Activated CD4-positive, CD25-positive, alpha-beta regulatory T cell treated with anti-CD3 and anti-CD28 coated beads, Interleukin-2, amount 50 U/mL, for 24 hours (primary cell): ENCODE data around the gene AKAP6.
"Not testable (repeated sequence)": the region's sequence is repeated elsewhere in the genome, so short reads cannot be mapped to it uniquely, and the experiment has no call there.

Source experiments
- ATAC-seq, 2 donors: fragments of 150-1000 bp; cut with Tn5 transposase; one replicate each; pipeline ENCODE4 v1.10.0; 2021; ENCODE audit warnings: mild to moderate bottlenecking in 1 of 2, moderate library complexity in 1 of 2

The AKAP6 gene

GRCh38 chr14:32447371-32447770, 118.3 kb downstream of the AKAP6 start:
- no peak for ATAC-seq

- ATAC-seq = no peak
Observed at GRCh38 chr14:32449648-32450047, 120.5 kb downstream of the AKAP6 start.

- ATAC-seq = no peak
Observed at GRCh38 chr14:32450919-32451675, 122.0 kb downstream of the AKAP6 start.

GRCh38 chr14:32453857-32454810, 125.0 kb downstream of the AKAP6 start:
- ATAC-seq = no peak

GRCh38 chr14:32457213-32457920, 128.3 kb downstream of the AKAP6 start:
- no peak for ATAC-seq

- ATAC-seq = no peak
Observed at GRCh38 chr14:32458720-32459119, 129.6 kb downstream of the AKAP6 start.

GRCh38 chr14:32460267-32460666, 131.2 kb downstream of the AKAP6 start:
- ATAC-seq = no peak

GRCh38 chr14:32462553-32462952, 133.5 kb downstream of the AKAP6 start:
- ATAC-seq = not testable (repeated sequence)

- no peak for ATAC-seq
Observed at GRCh38 chr14:32468955-32469354, 139.9 kb downstream of the AKAP6 start.

GRCh38 chr14:32469388-32470160, 140.5 kb downstream of the AKAP6 start:
- no peak for ATAC-seq

GRCh38 chr14:32470161-32470715, 141.1 kb downstream of the AKAP6 start:
- no peak for ATAC-seq

- no peak for ATAC-seq
Observed at GRCh38 chr14:32471181-32471580, 142.1 kb downstream of the AKAP6 start.

- no peak for ATAC-seq
Observed at GRCh38 chr14:32472076-32472475, 143.0 kb downstream of the AKAP6 start.

GRCh38 chr14:32472512-32473463, 143.7 kb downstream of the AKAP6 start:
- no peak for ATAC-seq

GRCh38 chr14:32473464-32473855, 144.4 kb downstream of the AKAP6 start:
- no peak for ATAC-seq

GRCh38 chr14:32474478-32475195, 145.5 kb downstream of the AKAP6 start:
- ATAC-seq = no peak

GRCh38 chr14:32476532-32476931, 147.4 kb downstream of the AKAP6 start:
- no peak for ATAC-seq

GRCh38 chr14:32477396-32477795, 148.3 kb downstream of the AKAP6 start:
- no peak for ATAC-seq

- no peak for ATAC-seq
Observed at GRCh38 chr14:32478050-32478449, 149.0 kb downstream of the AKAP6 start.

GRCh38 chr14:32480337-32480736, 151.2 kb downstream of the AKAP6 start:
- no peak for ATAC-seq
